ENCODE data around the gene FBXL14. TPM values are rescaled to one million over a fixed set of nuclear protein-coding genes. Genes with fewer than 3 reads are reported as not detected.

Gene FBXL14
- total and polyA plus RNA-seq, 9 donors = 1.3 to 16.2 (median 10.8) TPM

- no peaks in the 10 kb centered on the region for H3K4me1 ChIP-seq (ENCODE audit: insufficient read depth)
- H3K9me3 ChIP-seq = no peaks in the 10 kb centered on the region
- WGBS, 3 donors = 56 to 64% (median 62%) methylated on average over 13 of the region's 13 CpGs
- DNase-seq = no peak
- no peaks in the 10 kb centered on the region for H3K36me3 ChIP-seq
- no peaks in the 10 kb centered on the region for H3K27me3 ChIP-seq
- intact Hi-C loops (cut with DNase I) = no loop called here
- no peak for TF ChIP-seq CTCF (IDR thresholded peaks at IDR 0.05)
- no peak for TF ChIP-seq EP300 (IDR thresholded peaks at IDR 0.05)
- no peak for TF ChIP-seq POLR2A (IDR thresholded peaks at IDR 0.05)
- no peak overlapping the region for H3K27ac ChIP-seq
- H3K4me3 ChIP-seq = no peak overlapping the region
Observed at GRCh38 chr12:1523558-1524050, 70.8 kb downstream of the FBXL14 start.

- no peaks in the 10 kb centered on the region for H3K9me3 ChIP-seq
- no peaks in the 10 kb centered on the region for H3K4me1 ChIP-seq (ENCODE audit: insufficient read depth)
- 84 to 89% (median 86%) methylated on average over 8 of the region's 8 CpGs for WGBS, 3 donors
- no peak overlapping the region for H3K27ac ChIP-seq
- TF ChIP-seq CTCF (IDR thresholded peaks at IDR 0.05) = no peak
- no peak for TF ChIP-seq EP300 (IDR thresholded peaks at IDR 0.05)
- TF ChIP-seq POLR2A (IDR thresholded peaks at IDR 0.05) = no peak
- intact Hi-C loops (cut with DNase I) = no loop called here
- no peaks in the 10 kb centered on the region for H3K36me3 ChIP-seq
- H3K27me3 ChIP-seq = no peaks in the 10 kb centered on the region
- H3K4me3 ChIP-seq = no peak overlapping the region
- DNase-seq = no peak
Observed at GRCh38 chr12:1523046-1523445, 71.3 kb downstream of the FBXL14 start.

- no peaks in the 10 kb centered on the region for H3K9me3 ChIP-seq
- no peak for TF ChIP-seq EP300 (IDR thresholded peaks at IDR 0.05)
- TF ChIP-seq POLR2A (IDR thresholded peaks at IDR 0.05) = no peak
- TF ChIP-seq CTCF (IDR thresholded peaks at IDR 0.05) = no peak
- intact Hi-C loops (cut with DNase I) = no loop called here
- H3K4me1 ChIP-seq (ENCODE audit: insufficient read depth) = no peaks in the 10 kb centered on the region
- WGBS, 3 donors = 20 to 36% (median 28%) methylated on average over 5 of the region's 5 CpGs
- no peaks in the 10 kb centered on the region for H3K27me3 ChIP-seq
- no peak overlapping the region for H3K27ac ChIP-seq
- H3K4me3 ChIP-seq = no peak overlapping the region
- DNase-seq = peak in 1 of 5 donors; percentile 22
- no peaks in the 10 kb centered on the region for H3K36me3 ChIP-seq
Observed at GRCh38 chr12:1519642-1520041, 74.7 kb downstream of the FBXL14 start.

GRCh38 chr12:1518591-1519516 lies 75.5 kb downstream of the FBXL14 start:
- H3K4me1 ChIP-seq (ENCODE audit: insufficient read depth) = no peaks in the 10 kb centered on the region
- no peak for TF ChIP-seq POLR2A (IDR thresholded peaks at IDR 0.05)
- no peak for TF ChIP-seq CTCF (IDR thresholded peaks at IDR 0.05)
- TF ChIP-seq EP300 (IDR thresholded peaks at IDR 0.05) = no peak
- no peaks in the 10 kb centered on the region for H3K36me3 ChIP-seq
- 25 to 44% (median 42%) methylated on average over 25 to 29 of the region's 29 CpGs for WGBS, 3 donors
- DNase-seq = peak in 1 of 5 donors; percentile 29
- intact Hi-C loops (cut with DNase I) = no loop called here
- H3K27ac ChIP-seq = no peak overlapping the region
- no peaks in the 10 kb centered on the region for H3K27me3 ChIP-seq
- H3K4me3 ChIP-seq = no peak overlapping the region
- no peaks in the 10 kb centered on the region for H3K9me3 ChIP-seq

All from ovary (tissue), 9 donors.